NCI-H2227 treated with DMSO at 0.1 percent for 48 hours (cell line): ENCODE results near the gene TMSB15C.

Source experiments
- DNase-seq: peaks from one replicate; lab custom pipeline; 2025; lab: John Stamatoyannopoulos, UW

Gene TMSB15C

GRCh38 chrX:104045642-104046041 lies 30.4 kb downstream of the TMSB15C start:
- DNase-seq, result no peak

GRCh38 chrX:104041003-104041402 lies 35.0 kb downstream of the TMSB15C start:
- DNase-seq, result no peak

- no peak for DNase-seq
These were observed 36.1 kb downstream of the TMSB15C start, which contains the start of gene H2BW2 for GRCh38 chrX:104039689-104040505. TSS of gene H2BW2 (plus strand) at chrX:104039956. CDS start at chrX:104039995, 39 bp downstream.
